GM19099 (cell line): ENCODE results near the gene STK4.

Experiments
- POLR2A ChIP-seq: IDR thresholded peaks from 3 replicates; pipeline ENCODE4 v1.6.1; 2011; ENCODE audit warnings: low read depth; ENCODE audit not compliant: insufficient read length; ENCODE audit errors: extremely low read depth

Gene STK4

DNA sequence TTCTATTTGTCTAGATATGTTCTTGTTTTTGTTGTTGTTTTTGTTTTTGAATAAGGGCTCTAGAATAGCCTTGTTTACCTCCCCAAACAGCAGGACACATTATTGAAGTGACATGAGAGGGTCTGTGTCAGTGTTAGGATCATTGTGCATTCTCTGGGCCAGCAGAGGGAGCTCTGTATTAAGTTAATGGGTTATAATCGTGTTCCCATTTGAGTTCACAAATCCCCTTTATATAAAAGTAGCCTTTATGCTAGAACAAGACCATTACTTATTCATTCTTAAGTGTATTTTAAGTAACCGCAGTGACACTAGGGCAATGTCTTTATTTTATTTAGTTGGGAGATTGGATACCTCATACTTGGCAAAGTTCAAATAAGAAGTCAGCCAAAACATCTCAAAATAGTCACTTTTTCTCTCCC, 44.8 kb downstream of the STK4 start:
- no peak for TF ChIP-seq POLR2A

DNA sequence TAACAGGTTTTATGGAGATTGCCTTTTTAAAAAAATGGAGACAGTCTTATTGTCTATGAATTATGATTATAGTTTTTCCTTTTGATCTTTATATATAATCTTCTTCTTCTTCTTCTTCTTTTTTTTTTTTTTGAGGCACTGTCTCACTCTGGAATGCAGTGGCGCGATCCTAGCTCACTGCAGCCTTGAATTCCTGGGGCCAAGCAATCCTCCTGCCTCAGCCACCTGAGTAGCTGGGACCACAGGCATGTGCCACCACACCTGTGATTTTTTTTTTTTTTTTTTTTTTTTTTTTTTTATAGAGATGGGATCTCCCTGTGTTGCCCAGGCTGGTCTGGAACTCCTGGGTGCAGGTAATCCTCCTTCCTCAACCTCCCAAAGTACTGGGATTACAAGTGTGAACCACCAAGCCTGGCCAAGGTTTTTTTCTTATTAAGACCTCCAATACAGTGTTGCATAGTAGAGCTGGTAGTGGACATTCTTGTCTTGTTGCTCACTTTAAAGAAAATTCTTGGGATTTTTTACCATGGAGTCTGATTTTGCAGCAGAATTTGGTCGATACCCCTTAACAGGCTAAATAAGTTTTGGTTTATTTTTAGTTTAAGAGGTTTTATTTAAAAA, 46.5 kb downstream of the STK4 start:
- TF ChIP-seq POLR2A, result no peak

DNA sequence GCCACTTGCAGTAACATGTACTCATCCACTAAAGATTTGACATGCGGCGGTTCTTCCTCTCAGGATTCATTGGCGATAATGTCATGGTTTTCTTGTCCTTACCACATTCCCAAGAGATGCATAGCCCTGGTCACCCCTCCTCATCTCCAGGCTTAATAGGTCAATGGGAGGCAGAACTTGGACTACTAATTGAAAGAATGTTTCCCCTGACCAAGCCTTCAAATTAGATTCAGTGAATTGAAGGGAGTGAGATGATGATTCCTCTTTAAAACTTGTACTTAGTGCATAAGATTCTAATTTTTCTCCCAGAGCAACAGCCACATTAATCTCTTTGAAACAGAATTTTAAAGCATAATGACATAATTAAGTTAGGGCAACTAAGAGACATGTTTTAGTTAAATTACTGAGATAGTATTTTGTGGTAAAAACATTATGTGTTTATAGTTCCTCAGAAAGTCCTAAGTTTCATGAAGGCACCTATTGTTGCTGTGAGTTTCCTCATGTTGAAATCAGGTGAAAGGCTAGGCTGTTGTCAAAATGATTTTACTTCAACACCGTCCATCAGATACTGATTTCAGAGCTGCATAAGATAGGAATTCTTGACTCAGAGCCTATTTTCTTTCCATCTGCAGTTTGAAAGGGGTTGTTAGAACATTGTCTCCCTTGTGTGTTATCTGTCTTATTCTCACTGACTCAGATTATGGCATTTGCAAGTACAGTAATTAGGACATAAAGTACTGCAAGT, 48.5 kb downstream of the STK4 start:
- no peak for TF ChIP-seq POLR2A

DNA sequence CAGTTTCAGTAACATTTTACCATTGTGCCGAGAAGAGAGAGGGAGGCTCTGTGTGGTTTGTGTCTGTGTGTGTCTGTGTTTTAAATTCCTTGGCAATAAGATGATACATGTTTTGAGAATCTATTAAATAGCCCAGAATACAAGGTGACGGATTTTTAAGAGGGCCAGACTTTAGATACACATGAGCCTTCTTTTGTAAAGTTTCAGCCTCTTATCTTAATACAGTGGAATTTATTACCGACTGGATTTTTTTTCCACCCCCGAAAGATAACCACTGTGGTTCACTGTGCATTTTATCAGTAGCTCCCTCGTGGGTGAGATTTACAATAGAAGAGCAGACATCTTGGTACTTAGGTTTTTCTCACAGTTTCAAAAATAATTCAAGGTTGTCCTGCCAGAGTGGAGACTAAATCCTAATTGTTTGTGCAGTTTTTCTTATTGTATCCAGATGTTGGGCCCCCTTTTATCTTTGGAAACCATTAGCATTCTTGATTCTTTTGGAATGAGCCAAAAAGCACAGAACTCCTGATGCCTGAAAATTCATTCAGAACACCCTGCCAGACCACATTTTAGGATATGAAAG, 49.9 kb downstream of the STK4 start:
- TF ChIP-seq POLR2A, result no peak

DNA sequence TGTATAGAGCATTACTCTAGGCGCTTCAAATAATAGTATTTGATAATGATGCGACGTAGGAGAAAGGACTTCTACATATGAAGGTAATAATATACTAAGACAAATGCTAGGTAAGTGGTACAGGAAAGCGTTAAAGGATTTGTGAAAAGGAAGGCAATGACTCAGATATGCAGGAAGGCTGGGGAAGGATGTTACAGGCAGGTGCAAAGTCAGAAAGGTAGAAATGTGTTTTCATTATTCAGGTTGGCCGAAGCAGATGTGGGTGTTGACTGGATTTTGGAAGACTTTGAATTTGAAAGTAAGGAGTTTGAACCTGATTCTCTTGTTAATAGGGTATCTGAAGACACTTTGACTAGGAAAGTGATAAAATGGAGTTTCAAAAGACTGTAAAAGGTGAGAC, 51.0 kb downstream of the STK4 start:
- no peak for TF ChIP-seq POLR2A

DNA sequence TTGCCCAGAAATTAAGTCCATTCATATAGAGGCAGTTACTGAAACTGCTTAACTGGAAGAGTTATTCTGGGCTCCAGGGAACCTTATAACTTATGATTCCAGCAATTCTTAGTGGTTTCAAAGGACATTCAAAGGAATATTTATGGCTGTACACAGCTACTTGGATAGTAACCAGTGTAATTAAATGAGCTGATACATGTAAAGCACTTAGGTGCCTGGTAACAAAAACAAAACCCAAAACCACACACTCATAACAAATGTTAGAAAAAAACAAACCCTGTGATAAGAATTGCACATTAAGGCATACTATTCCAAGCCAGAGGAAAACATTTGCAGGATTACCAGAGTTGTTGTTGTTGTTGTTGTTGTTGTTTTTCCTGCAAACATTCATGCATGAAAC, 51.5 kb downstream of the STK4 start:
- TF ChIP-seq POLR2A, result no peak

DNA sequence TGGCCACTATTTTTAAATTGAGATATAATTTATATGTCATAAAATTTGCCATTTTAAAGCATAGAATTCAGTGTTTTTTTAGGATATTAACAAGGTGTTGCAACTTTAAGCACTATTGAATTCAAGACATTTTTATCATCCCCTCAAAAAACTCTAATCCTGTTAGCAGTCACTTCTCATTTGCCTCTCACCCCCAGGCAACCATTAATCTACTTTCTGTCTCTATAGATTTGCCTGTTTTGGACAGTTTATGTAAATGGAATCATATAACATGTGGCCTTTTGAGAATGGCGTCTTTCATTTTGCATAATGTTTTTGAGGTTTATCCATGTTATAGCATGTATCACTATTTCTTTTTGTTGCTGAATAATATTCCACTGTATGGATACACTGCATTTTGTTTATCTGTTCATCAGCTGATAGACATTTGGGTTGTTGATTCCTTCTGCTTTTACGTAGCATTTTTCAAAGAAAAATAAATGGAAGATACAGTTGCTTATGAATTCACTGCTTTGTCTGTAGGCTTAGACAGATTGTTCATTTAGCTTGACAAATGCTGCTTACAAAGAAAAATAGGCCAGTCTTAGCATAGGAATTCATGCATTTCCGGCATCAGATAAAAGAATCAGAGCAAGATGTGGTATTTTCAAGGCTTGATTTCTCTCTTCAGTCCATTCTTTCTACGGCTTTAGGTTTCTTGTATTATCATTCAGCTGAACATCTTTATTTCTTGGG, 52.9 kb downstream of the STK4 start:
- no peak for TF ChIP-seq POLR2A

DNA sequence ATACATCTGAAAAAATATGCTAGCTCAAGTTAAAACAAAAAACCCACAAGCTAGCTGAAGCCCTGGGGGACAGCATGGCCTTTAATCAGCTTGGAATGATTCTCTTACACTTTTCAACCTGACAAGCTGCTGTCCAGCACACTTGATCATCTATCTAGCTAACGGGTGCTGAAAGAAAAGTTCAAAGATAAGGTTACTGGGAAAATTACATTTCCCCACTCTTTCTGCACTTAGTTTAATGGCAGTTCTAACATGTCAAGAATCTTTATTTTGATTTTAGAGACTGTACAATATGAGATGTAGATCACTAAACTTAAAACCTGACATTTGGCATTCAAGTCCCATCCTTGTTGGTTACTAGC, 53.4 kb downstream of the STK4 start:
- TF ChIP-seq POLR2A, result no peak

DNA sequence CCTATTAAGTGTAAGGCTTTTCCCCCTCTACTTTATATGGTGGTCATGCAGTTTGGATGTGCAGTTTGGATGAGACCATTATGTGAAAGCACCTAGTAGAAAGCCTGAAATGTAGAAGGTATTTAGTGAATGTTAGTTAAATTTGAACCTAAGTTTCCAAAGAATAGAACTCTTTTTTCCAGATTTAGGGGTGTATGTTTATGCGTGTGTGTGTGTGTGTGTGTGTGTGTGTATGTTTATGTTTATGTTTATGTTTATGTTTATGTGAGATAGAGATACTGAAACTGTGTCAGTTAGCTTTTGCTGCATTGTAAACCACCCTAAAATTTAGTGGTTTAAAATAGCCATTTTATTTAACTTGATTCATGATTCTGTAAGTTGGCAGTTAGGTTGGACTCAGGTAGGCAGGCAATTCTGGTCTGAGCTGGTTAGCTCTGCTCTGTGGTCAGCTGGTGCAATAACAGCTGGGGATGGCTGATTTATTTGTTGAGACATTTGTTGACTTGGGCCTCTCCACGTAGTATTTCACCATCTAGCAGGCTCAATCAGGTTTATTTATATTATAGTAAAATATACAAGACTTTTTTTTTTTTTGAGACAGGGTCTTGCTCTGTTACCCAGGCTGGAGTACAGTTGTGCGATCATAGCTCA, 54.0 kb downstream of the STK4 start:
- no peak for TF ChIP-seq POLR2A

DNA sequence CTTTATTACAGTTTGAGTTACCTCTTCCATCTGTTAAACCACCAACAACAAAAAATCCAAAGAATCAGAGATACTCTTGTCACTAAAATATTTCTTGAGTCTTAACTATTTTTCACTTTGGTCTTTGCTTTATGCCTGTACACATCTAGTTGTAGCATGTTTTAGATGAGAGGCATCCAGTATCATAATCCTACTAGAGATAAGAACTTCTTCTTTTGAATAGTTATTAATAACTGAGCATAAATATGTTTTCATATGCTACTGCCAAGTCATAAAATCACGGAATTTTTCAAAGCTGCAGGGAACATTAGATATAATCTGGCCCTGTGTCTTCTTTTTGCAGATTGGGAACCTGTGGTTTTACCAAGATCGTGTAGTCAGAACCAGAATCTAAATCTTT, 55.3 kb downstream of the STK4 start:
- TF ChIP-seq POLR2A, result no peak

DNA sequence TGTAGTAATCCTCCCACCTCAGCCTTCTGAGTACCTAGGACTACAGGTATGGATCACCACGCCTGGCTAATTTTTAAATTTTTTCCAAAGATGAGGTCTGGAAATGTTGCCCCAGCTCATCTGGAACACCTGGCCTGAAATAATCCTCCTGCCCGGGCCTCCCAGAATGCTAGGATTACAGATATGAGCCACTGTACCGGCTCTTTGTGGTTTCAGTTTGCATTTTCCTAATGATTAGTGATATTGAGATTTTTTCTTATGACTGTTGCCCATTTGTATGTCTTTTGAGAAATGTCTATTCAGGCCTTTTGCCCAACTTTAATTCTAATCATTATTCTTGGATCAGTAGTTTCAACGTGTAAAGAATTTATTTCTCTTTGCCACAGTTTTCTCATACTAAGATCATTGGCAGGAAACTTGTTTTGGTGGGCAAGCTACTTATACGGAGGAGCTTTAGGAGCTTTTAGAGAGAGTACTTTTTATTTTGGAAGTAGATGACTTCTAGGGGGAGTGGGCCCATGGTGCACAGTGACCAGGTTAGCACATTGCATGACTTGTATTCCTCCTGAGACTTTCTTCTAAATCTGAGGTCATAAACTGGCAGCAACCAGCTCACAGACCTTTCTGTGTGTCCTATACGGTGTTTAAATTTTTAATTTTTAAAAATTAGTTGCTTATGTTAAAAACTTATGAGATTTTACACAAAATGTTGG, 62.3 kb downstream of the STK4 start:
- TF ChIP-seq POLR2A, result no peak

DNA sequence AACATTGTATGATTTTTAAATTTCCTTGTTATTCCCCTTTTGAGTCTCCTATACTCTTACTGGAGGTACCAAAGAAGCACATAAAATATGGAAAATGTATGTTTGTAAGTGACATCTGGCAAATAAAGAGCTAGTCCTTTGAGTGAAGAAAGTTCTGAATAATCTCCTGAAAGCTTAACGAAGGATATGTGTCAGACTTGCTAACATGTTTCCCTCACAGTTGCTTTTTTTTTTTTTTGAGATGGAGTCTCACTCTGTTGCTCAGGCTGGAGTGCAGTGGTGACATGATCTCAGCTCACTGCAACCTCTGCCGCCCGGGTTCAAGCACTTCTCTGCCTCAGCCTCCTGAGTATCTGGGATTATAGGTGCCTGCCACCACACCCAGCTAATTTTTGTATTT, 63.6 kb downstream of the STK4 start:
- TF ChIP-seq POLR2A, result no peak

DNA sequence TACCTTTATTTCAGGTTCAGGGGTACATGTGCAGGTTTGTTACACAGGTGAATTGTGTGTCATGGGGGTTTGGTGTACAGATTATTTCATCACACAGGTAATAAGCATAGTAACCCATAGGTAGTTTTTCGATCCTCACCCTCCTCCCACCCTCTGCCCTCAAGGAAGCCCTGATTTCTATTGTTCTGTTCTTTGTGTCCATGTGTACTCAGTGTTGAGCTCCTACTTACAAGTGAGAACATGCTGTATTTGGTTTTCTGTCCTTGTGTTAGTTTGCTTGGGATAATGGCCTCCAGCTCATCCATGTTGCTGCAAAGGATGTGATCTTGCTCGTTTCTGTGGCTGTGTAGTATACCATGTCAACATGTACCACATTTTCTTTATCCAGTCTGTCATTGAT, 66.0 kb downstream of the STK4 start:
- TF ChIP-seq POLR2A, result no peak

DNA sequence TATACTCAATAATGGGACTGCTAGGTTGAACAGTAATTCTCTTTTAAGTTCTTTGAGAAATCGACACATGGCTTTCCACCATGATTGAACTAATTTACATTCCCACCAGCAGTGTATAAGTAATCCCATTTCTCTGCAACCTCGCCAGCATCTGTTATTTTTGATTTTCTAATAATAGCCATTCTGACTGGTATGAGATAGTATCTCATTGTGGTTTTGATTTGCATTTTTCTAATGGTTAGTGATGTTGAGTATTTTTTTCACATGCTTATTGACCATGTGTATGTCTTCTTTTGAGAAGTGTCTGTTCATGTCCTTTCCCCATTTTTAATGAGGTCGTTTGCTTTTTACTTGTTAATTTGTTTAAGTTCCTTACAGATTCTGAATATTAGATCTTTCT, 66.5 kb downstream of the STK4 start:
- TF ChIP-seq POLR2A, result no peak

DNA sequence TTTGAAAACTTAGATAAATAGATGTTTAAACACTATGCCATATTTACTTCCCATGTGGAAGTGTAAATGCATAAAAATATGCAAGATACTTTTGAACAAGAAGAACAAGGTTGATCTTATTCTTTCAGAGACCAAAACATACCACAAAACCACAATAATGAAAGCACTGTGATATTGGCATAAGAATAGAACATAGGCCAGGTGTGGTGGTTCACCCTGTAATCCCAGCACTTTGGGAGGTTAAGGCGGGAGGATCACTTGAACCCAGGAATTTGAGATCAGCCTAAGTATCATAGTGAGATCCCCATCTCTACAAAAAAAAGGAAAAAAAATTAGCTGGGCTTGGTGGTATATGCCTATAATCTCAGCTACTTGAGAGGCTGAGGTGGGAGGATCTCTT, 68.1 kb downstream of the STK4 start:
- no peak for TF ChIP-seq POLR2A

DNA sequence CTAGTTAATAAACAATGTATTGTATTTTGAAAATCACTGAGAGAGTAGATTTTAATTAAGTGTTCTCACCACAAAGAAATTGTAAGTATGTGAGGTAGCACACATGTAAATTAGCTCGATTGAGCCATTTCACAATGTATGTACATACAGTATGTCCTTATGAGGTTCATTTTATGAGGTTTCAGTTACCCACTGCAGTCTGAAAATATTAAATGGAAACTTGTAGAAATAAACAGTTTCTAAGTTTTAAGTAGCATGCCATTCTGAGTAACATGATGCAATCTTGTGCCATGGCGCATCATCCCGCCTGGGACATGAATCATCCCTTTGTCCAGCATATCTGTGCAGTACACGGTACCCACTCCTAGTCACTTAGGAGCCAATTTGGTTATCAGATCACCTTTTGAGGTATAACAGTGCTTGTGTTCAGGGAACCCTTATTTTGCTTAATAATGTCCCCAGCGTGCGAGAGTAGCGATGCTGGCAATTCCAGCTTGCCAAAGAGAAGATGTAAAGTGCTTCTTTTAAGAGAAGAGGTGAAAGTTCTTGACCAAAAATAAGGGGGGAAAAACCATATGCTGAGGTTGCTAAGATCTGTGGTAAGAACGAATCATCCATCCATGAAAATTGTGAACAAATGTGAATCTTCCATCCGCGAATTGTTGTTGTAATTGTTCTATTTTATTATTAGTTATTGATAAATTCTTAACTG, 69.9 kb downstream of the STK4 start:
- TF ChIP-seq POLR2A, result no peak
